C4-2B (cell line): Measurements from ENCODE around the gene NRP1.
"Not testable (repeated sequence)": the region's sequence is repeated elsewhere in the genome, so short reads cannot be mapped to it uniquely, and the experiment has no call there.

ENCODE experiments used
- H3K27ac ChIP-seq: fragments of 450-650 bp; 2 replicates; pipeline ENCODE4 v1.5.1; 2017
- CTCF ChIP-seq: fragments of 450-650 bp; conservative IDR thresholded peaks from 2 replicates; pipeline ENCODE4 v1.5.1; 2017; ENCODE audit warnings: mild to moderate bottlenecking
- ZFX ChIP-seq: fragments of 450-650 bp; IDR thresholded peaks from 2 replicates; pipeline ENCODE4 v1.6.1; 2017

Gene NRP1

GRCh38 chr10:33139181-33139646 lies 195.3 kb downstream of the NRP1 start:
- no peak for TF ChIP-seq ZFX
- TF ChIP-seq CTCF, result no peak
- no peak overlapping the region for H3K27ac ChIP-seq

GRCh38 chr10:33138686-33139085 lies 195.8 kb downstream of the NRP1 start:
- H3K27ac ChIP-seq, result not testable (repeated sequence)

- H3K27ac ChIP-seq, result no peak overlapping the region
These were observed 197.0 kb downstream of the NRP1 start for GRCh38 chr10:33137356-33138005.

GRCh38 chr10:33136781-33137180 lies 197.7 kb downstream of the NRP1 start:
- H3K27ac ChIP-seq, result no peak overlapping the region

More at GRCh38 chr10:33137356-33138005, 197.0 kb downstream of the NRP1 start:
- TF ChIP-seq CTCF, result no peak
- no peak for TF ChIP-seq ZFX

GRCh38 chr10:33136271-33136670 lies 198.2 kb downstream of the NRP1 start:
- TF ChIP-seq ZFX, result no peak
- no peak for TF ChIP-seq CTCF
- H3K27ac ChIP-seq, result no peak overlapping the region

More at GRCh38 chr10:33136781-33137180, 197.7 kb downstream of the NRP1 start:
- TF ChIP-seq ZFX (no peak), CTCF (no peak)

- TF ChIP-seq CTCF (no peak), ZFX (no peak)
- no peak overlapping the region for H3K27ac ChIP-seq
These were observed 200.3 kb downstream of the NRP1 start for GRCh38 chr10:33134011-33134751.

- no peak for TF ChIP-seq CTCF
- no peak for TF ChIP-seq ZFX
- H3K27ac ChIP-seq, result no peak overlapping the region
These were observed 200.9 kb downstream of the NRP1 start for GRCh38 chr10:33133557-33133956.
